Epidermal melanocyte (primary cell): Measurements from ENCODE around the gene TTC22.
"Not testable (repeated sequence)": the region's sequence is repeated elsewhere in the genome, so short reads cannot be mapped to it uniquely, and the experiment has no call there.

Experiments
- DNase-seq: peaks from one replicate; pipeline ENCODE4 v3.0.0; 2011; ENCODE audit warnings: low spot score; ENCODE audit not compliant: insufficient read length

Gene TTC22

DNA sequence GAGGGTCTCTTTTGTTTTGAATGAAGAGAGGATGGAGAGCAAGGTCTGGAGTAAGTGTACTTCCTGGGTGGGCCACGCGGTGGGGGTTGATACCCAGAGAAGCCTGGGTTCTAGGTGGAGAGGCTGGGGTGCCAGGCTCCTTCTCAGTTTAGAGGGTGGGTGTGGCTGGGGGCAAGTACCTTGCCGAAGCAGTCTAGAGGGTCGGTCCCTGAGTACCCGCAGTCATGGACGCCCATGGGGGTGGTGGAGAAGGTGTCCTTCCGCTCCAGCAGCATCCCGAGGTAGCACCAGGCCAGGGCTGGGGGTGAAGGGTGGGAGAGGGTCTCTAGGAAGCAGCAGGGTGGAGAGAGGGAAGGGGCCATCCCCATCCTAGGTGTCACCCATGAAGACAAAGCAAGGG lies 14.3 kb downstream of the TTC22 start:
- DNase-seq = no peak

DNA sequence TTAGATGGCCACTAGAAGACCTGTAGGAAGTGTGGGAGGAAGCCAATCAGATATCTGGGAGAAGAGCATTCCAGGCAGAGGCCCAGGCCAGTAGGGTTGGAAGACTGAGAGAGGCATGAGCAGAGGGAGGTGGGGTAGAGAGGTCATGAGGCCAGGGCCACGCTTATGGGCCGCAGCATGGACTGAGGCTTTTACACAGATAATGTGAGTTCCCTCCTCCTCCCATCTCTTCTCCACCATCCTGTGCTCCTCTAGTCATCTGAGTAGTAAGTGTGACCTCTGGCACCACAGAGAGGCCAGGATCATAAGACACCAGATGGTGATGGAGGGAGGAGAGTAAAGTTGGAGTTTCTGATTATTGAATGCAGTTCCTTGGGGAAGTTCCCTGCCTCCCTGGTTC lies 17.1 kb downstream of the TTC22 start:
- DNase-seq = no peak

- DNase-seq = no peak
Observed at GRCh38 chr1:54782588-54782987, 18.5 kb downstream of the TTC22 start.

DNA sequence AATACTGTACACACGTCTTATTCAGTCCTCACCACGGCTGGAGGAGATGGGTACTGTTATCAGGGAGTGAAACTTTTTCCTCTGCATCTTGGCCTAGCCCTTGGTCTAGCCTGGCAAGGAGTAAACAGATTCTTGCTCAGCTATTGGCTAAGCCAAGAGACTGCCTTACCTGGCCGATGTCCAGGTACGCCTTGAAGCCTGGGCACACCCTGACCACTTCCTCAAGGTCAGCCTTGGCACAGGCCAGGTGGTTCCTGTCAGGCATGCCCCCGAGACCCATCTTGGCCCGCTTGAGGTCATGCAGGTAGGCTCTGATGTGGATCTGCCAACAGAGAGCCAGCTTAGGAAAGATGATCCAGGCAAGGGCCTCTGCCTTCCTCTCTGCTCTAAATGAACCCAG lies 19.0 kb downstream of the TTC22 start:
- no peak for DNase-seq

- DNase-seq = no peak
Observed at GRCh38 chr1:54781023-54781723, 19.9 kb downstream of the TTC22 start.

- no peak for DNase-seq
Observed at GRCh38 chr1:54777431-54777830, 23.7 kb downstream of the TTC22 start.

- no peak for DNase-seq
Observed at GRCh38 chr1:54777011-54777410, 24.1 kb downstream of the TTC22 start.

DNA sequence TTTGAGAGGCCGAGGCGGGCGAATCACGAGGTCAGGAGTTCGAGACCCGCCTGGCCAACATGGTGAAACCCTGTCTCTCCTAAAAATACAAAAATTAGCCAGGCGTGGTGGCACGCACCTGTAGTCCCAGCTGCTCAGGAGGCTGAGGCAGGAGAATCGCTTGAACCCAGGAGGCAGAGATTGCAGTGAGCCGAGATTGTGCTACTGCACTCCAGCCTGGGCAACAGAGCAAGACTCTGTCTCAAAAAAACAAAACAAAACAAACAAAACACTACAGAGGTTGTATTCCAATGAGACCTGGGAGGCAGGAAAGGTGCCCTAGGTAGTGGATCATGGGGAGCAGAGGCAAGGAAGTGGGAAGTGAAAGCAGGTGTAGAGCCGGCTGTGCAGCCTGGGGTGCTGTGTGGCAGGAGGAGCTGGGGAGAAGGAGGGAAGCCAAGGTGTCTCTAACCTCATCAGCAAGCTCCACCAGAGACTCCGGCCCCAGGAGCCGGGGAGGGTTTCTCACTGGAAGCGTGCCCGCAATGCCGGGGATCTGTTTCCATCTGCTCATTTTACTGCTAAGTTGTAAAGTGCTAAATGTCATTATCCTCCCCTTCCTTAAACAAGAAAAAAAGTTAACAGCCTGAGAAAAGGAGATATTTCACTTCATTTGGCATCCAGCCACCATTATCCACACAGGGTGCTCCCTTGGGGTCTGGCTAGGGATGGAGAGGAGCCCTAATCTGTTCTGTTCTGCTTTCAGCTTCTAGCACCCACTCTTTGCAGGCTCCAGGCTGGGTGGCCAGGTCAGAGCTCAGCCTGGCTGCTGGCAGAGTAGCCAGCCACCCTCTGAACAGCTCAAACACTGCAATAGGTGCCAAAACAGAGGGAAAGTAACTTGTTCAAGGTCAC lies 25.0 kb downstream of the TTC22 start:
- not testable (repeated sequence) for DNase-seq

DNA sequence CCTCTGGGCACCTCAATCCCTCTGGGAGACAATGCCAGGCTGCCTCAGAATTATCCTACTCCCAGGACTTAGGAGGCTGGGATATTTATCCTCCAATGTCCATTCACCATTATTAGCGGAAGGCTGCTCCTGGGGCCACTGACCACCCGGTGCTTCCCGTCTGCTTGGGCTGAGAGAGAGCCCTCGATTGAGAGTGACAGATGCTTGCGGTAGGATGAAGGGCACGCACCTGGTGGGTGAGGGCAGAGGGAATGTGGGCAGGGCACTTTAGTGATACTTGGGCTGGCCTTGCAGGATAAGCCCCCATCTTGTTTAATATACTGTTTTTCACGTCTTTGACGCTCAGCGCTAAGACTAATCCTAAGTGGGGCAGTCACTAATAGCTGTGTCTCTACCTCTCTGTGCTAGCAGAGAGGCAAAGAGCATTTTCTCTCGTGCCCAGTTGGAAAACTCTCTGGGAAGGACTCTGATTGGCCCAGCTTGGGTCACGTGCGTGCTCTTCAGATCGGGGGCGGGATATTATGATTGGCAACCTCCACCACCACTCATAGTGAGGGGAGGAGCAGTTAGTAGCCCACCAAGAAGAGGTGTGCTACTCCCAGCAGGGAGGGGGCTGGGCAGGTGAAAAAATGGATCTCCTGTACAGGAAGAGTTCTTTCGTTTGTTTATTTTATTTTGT lies 26.2 kb downstream of the TTC22 start:
- DNase-seq = no peak

GRCh38 chr1:54772951-54773350 lies 28.2 kb downstream of the TTC22 start:
- DNase-seq = no peak

GRCh38 chr1:54768093-54768492 lies 33.0 kb downstream of the TTC22 start:
- DNase-seq = no peak

GRCh38 chr1:54767526-54767925 lies 33.6 kb downstream of the TTC22 start:
- DNase-seq = no peak

GRCh38 chr1:54766726-54767125 lies 34.4 kb downstream of the TTC22 start:
- DNase-seq = no peak

DNA sequence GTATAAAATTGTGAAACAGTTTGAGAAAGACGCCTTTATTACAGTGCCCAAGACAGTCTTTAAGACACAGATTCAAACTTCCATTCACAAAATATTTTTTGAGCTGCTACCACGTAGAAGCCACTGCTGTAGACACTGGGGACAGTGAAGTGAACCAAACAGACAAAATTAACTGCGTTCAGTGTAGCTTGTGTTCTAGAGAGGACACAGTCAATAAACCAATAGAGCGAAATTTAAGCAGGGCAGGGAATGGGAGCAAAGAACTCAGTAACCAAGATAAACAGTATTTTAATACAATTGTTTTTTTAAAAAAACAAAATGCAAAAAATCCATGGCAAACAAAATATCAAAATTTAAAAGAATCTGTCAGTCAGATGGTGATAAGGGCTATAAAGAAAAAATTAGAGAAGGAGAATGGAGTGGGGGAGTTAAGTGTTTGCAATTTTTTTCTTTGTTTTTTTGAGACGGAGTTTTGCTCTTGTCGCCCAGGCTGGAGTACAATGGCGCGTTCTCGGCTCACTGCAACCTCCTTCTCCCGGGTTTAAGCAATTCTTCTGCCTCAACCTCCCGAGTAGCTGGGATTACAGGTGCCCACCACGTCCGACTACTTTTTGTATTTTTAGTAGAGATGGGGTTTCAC lies 36.1 kb downstream of the TTC22 start:
- DNase-seq = no peak

GRCh38 chr1:54764133-54764921 lies 36.8 kb downstream of the TTC22 start, which contains the start of gene PARS2:
Gene PARS2, minus strand, starts transcription at chr1:54764523. Its CDS starts 5,362 bp downstream, at chr1:54759161.
- peak; percentile 98 for DNase-seq

- no peak for DNase-seq
Observed at GRCh38 chr1:54763816-54764132, 37.3 kb downstream of the TTC22 start.

GRCh38 chr1:54758678-54759348 lies 42.3 kb downstream of the TTC22 start:
- DNase-seq = no peak

DNA sequence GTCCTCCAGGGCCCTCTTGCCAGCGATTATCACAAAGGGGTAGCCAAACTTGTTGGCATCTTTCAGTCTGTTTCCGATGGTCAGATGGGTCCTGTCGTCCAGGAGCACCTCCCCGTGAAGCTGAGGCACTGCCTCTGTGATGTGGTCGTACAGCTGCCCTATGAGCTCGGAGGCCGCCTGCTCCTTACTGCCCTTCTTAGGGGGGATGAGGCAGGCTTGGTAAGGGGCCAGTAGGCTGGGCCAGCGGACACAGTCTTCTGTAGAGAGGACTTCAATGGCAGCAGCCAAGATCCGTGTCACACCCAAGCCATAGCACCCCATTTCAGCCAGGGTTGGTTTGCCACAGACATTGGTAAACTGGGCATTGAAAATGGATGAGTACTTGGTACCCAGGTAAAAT lies 43.3 kb downstream of the TTC22 start:
- DNase-seq = no peak

DNA sequence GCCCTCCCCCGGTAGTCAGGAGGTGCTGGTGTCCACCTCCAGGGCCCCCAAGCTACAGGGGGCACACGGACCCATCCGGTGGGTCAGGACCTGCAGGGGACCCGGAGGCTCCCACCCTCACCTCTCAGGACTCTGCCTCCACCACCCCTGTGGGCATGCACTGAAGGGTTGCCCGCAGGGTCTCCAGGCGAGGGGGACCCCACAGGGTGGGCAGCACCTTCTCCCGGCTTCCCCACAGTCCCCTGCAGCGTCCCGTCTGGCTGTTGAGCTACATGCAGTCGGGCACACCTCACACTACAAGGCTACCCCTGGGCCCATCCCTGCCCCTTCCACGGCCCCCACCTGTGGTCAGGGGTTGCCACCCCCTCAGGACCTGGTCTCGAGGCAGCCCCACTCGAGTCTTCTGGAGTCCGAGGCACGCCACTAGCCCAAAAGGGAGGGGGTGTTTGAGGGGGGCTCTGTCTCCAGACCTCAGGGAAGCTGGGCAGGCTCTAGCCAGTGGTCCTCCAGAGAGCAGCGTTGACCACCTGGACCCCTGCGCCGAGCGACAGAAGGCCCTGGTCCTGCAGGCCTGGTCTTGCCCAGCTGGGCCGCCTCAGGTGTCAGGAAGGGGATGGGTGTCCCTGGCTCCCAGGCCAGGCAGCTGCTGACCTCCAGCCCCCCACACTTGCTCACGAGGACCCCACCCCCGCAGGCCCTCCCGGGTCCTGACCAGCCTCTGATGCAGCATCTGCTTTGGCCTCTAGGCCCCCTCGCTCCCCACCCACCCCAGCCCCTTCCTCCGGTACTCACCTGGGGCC lies 46.4 kb downstream of the TTC22 start:
- DNase-seq = no peak

DNA sequence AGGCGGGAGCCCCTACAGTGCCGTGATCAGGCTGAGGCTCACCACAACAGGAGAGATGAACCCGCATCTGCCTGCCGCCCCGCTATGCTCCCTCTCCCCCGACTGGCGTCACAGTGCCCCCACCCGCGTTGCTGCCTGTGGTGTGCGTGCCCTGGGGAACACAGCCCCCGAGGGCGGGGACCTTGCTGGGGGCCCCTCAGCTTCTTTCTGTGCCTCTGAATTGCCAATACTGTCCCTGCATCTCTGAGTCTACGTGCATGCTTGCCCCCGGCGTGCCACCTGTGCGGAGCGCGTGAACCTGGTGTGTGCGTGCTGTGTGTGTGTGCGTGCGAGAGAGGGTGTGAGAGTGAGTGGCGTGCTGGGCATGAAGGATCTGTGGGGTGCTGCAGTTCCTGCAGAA lies 47.1 kb downstream of the TTC22 start:
- DNase-seq = no peak
